Skeletal muscle tissue (tissue), 4 donors: ENCODE data around the gene DDX3X. TPM values are rescaled to one million over a fixed set of nuclear protein-coding genes. Genes with fewer than 3 reads are reported as not detected.
"Not testable (repeated sequence)": the region's sequence is repeated elsewhere in the genome, so short reads cannot be mapped to it uniquely, and the experiment has no call there.

Source experiments
- H3K27ac ChIP-seq: one replicate; pipeline ENCODE4 v1.7.0; 2013; ENCODE audit warnings: mild to moderate bottlenecking, low read depth, low read length, inconsistent platforms
- H3K27me3 ChIP-seq, 3 donors: one replicate each; pipeline ENCODE4 v1.7.0; 2013; ENCODE audit warnings: low read length in 3 of 3; ENCODE audit not compliant: control insufficient read depth in 3 of 3, insufficient read depth in 3 of 3
- H3K36me3 ChIP-seq, 3 donors: one replicate each; pipeline ENCODE4 v1.7.0; 2013; ENCODE audit warnings: low read length in 3 of 3; ENCODE audit not compliant: control insufficient read depth in 3 of 3, insufficient read depth in 3 of 3
- H3K4me1 ChIP-seq, 3 donors: one replicate each; pipeline ENCODE4 v1.7.0; 2013; ENCODE audit warnings: low read length in 3 of 3, mild to moderate bottlenecking in 3 of 3; ENCODE audit not compliant: control insufficient read depth in 3 of 3, insufficient read depth in 3 of 3
- H3K4me3 ChIP-seq, 3 donors: one replicate each; pipeline ENCODE4 v1.7.0; 2013; ENCODE audit warnings: low read length in 3 of 3
- H3K9ac ChIP-seq, 3 donors: one replicate each; pipeline ENCODE4 v1.7.0; 2013; ENCODE audit warnings: low read length in 3 of 3, mild to moderate bottlenecking in 3 of 3, moderate library complexity in 2 of 3, low read depth in 1 of 3
- H3K9me3 ChIP-seq, 3 donors: one replicate each; pipeline ENCODE4 v1.7.0; 2013; ENCODE audit warnings: low read length in 3 of 3; ENCODE audit not compliant: control insufficient read depth in 3 of 3
- total RNA-seq: library from RNA; depleted of rRNA; stranded (reverse); fragments of >200 nt; gene quantifications from one replicate; pipeline ENCODE4 v1.2.3, GENCODE V29; 2014
- donor health status: Osteomylitis.

The DDX3X gene
- total RNA-seq, 1 donor from 2014 or later: 124 TPM

DNA sequence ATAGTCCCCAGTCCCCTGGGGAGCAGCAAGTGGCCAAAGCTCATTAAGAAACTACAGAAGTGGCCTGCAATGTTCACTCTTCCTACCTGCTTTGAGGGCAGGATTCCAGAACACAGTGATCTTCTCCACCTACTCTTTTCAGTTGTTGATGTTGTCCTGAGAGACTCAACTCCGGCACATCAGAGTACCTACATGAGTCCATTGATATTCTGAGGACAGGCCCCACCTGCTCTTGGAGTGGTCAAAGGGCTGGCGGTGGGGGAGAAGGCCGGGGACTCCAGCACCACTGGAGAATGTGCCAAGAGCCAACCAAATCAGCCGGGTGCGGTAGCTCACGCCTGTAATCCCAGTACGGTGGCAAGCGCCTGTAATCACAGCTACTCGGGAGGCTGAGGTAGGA is 29.8 kb upstream of the DDX3X start:
- Histone ChIP-seq H3K4me3 (no peak overlapping the region), H3K36me3 (no peaks in the 10 kb centered on the region), H3K27ac (no peak overlapping the region), H3K9me3 (no peaks in the 10 kb centered on the region), H3K27me3 (no peaks in the 10 kb centered on the region), H3K4me1 (no peaks in the 10 kb centered on the region), H3K9ac (no peak overlapping the region)

DNA sequence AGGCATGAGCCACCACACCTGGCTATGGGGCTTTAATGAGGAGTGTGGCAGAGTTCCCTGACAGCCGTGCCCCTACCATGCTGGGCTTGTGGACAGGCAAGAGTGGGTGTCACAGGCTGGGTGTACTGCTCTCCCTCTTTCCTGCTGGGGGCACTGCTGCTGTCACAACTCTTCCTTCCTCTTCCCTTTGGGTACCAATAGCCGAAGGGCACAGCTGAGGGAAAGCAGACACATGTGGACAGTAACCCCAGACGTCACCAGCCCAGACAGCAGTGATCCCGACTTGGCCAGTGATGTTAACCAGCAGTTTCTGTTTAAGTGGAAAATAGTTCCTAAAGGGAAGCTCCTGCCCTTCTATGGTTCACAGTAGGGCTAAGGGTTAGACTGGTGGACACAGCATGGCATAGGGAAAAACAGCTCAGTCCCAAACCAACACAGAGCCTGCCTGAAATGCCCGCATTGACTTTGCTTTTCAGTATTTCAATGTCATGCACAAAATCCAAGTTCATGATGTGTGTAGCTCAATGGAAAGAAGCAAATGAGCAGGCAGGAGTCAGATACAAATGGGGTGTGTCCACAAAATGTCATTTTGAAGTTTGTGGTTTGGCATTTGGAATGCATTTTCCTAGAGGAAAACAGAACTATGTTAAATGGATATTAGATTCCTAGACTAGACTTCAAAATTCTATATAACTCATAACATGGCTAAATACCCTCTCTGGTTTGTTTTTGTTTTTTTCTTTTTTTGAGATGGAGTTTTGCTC is 24.9 kb upstream of the DDX3X start:
- H3K9ac ChIP-seq: no peak overlapping the region
- no peaks in the 10 kb centered on the region for H3K9me3 ChIP-seq
- H3K4me1 ChIP-seq: peaks cover 0 to 5% (median 0%) of the 10 kb centered on the region in 3 donors
- H3K4me3 ChIP-seq: no peak overlapping the region
- no peaks in the 10 kb centered on the region for H3K27me3 ChIP-seq
- H3K36me3 ChIP-seq: no peaks in the 10 kb centered on the region
- H3K27ac ChIP-seq: no peak overlapping the region

DNA sequence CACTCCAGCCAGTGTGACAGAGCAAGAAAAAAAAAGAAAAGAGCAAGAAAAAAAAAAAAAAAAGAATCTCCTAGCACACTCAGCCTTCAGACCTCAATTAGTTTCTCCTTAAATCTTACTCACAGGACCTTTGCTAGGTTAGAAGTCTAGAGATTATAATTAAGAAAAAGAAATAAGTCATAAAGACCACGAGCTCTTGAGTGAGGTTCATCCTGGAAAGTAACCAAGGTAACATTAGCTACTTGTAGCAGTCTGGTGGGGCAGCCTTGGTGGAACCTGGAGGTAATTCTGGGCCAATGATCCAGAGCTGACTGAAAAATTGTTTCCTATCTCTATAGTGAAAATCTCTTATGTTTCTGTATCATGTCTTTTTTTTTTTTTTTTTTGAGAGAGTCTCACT is 21.2 kb upstream of the DDX3X start:
- no peaks in the 10 kb centered on the region for H3K27me3 ChIP-seq
- H3K9ac ChIP-seq: no peak overlapping the region
- peaks cover 0 to 5% (median 0%) of the 10 kb centered on the region in 3 donors for H3K4me1 ChIP-seq
- no peak overlapping the region for H3K4me3 ChIP-seq
- no peaks in the 10 kb centered on the region for H3K36me3 ChIP-seq
- no peak overlapping the region for H3K27ac ChIP-seq
- no peaks in the 10 kb centered on the region for H3K9me3 ChIP-seq

DNA sequence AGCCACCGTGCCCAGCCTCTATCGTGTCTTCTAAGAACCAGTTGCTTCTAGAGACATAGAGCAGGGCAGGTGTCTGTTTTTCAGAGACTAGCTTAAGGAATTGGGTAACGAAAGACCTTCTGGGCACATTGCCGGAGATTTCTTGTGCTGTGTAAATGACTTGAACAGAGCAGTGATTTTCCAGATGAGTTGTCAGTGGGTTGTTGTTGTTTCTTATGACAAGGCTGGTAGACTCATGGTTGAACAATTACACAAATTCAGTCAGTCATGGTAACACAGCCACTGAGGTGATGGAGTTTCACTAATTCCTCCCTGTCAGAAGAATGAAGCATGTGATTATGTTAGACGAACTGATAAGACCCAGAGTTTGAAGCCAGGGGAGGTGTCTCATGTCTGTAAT is 20.5 kb upstream of the DDX3X start:
- no peaks in the 10 kb centered on the region for H3K36me3 ChIP-seq
- no peaks in the 10 kb centered on the region for H3K27me3 ChIP-seq
- no peaks in the 10 kb centered on the region for H3K9me3 ChIP-seq
- H3K9ac ChIP-seq: no peak overlapping the region
- peaks cover 0 to 5% (median 0%) of the 10 kb centered on the region in 3 donors for H3K4me1 ChIP-seq
- H3K27ac ChIP-seq: no peak overlapping the region
- H3K4me3 ChIP-seq: no peak overlapping the region

DNA sequence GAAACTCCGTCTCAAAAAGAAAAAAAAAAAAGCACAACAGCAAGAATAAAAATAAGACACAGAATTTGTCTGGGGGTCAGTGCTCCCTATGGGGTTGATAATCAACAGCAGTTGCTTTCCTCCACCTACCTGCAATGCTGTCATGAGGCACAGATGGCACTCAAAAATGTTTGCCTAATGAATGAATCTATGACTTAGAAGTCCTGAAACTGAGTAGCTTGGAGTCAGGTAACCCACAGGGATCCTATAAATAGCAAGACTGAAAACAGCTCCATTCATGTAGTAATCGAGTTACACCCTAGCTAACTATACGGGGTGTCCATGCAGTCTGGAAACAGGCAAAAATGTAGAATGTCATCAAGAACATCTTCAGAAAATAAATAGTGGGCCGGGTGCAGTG is 19.8 kb upstream of the DDX3X start:
- Histone ChIP-seq H3K27ac (no peak overlapping the region), H3K27me3 (no peaks in the 10 kb centered on the region)

DNA sequence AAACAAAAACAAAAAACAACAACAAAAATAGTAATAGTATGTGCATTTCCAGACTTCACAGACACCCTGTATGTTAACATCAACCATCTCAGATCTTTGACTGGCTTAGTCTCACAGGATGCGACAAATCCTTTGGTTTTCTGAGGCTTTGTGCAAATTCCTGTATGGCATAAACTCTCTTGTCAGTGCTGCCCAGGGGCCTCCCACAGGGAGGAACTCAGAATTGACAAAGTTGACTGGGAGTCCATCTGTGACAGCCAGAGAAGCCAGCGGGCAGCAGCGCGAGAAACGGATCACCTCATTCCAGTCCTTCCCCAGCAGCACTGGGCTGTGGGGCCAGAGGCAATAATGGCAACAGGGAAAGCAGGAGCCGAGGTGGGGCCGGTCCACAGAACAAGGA is 19.1 kb upstream of the DDX3X start:
- no peaks in the 10 kb centered on the region for H3K36me3 ChIP-seq
- peaks cover 0 to 5% (median 0%) of the 10 kb centered on the region in 3 donors for H3K4me1 ChIP-seq
- H3K9me3 ChIP-seq: no peaks in the 10 kb centered on the region
- H3K27ac ChIP-seq: no peak overlapping the region
- H3K9ac ChIP-seq: peak overlapping the region in 1 of 3 donors; percentile 23
- no peaks in the 10 kb centered on the region for H3K27me3 ChIP-seq
- no peak overlapping the region for H3K4me3 ChIP-seq

More for the DNA sequence above, 19.8 kb upstream of the DDX3X start:
- H3K9me3 ChIP-seq: no peaks in the 10 kb centered on the region
- H3K4me3 ChIP-seq: no peak overlapping the region
- no peaks in the 10 kb centered on the region for H3K36me3 ChIP-seq
- peaks cover 0 to 5% (median 0%) of the 10 kb centered on the region in 3 donors for H3K4me1 ChIP-seq
- no peak overlapping the region for H3K9ac ChIP-seq

DNA sequence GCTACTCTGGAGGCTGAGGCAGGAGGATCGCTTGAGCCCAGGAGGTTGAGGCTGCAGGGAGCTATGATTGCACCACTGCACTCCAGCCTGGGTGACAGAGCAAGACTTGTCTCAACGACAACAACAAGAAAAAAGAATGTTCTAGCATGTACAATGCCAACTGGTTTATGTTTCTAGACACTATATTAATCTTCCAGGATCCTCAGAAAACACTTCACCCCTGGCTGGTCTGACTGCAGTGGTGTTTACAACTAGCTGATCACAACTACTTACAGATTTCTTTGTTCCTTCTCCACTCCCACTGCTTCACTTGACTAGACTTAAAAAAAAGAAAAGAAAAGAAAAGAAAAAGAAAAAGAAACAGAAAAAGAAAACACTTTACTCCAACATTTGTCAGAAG is 17.7 kb upstream of the DDX3X start:
- H3K4me3 ChIP-seq, H3K36me3 ChIP-seq, H3K9ac ChIP-seq, H3K4me1 ChIP-seq, H3K27me3 ChIP-seq, H3K9me3 ChIP-seq, H3K27ac ChIP-seq: not testable (repeated sequence)

DNA sequence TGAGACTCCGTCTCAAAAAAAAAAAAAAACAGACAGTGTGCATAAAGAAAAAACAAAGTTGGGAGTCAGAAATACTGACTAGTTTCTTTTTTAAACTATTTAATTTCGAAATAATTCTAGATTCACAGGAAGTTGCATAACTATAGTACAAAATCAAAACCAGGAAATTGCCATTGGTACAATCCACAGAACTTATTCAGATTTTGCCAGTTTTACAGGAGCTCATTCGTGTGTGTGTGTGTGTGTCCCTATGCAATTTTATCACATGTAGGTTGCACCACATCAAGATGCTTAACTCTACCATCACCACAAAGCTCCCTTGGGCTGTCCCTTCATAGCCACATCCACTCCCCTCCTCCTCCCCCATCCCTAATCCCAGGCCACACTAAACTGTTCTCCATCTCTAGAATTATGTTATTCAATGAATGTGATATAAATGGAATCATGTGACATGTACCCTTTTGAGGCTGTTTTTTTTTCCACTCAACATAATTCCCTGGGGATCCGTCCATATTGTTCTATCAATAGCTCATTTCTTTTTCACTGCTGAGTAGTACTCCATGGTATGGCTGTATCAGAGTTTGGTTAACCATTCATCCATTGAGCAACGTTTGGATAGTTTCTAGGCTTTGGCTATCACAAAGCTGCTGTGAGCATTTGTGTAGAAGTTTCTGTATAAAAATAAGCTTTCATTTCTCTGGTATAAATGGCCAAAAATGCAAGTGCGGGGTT is 16.3 kb upstream of the DDX3X start:
- Histone ChIP-seq H3K9ac (no peak overlapping the region), H3K27ac (no peak overlapping the region), H3K4me3 (no peak overlapping the region), H3K4me1 (peaks cover 3 to 5% (median 3%) of the 10 kb centered on the region in 3 donors), H3K36me3 (no peaks in the 10 kb centered on the region), H3K9me3 (no peaks in the 10 kb centered on the region), H3K27me3 (no peaks in the 10 kb centered on the region)

DNA sequence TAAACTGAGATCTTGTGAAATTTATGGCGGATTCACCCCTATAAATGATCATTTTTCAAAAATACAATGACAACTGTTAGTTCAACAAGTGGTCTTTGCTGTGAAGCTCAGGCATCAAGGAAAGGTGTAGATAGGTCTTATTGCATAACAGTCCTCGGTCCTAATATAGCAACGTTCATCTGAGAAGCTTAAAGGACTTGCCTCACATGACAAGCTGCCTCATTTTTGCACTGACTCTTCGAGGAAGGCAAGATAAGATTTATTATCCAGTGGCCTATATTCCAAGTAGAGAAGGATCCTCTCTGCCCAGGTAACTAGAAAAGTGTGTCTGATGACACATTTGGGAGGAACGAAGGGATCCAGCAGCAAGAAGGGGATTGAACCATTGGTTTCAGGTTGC is 13.6 kb upstream of the DDX3X start:
- Histone ChIP-seq H3K4me1 (peaks cover 0 to 3% (median 3%) of the 10 kb centered on the region in 3 donors), H3K27me3 (no peaks in the 10 kb centered on the region), H3K9me3 (no peaks in the 10 kb centered on the region), H3K4me3 (no peak overlapping the region), H3K36me3 (no peaks in the 10 kb centered on the region), H3K27ac (no peak overlapping the region), H3K9ac (no peak overlapping the region)

DNA sequence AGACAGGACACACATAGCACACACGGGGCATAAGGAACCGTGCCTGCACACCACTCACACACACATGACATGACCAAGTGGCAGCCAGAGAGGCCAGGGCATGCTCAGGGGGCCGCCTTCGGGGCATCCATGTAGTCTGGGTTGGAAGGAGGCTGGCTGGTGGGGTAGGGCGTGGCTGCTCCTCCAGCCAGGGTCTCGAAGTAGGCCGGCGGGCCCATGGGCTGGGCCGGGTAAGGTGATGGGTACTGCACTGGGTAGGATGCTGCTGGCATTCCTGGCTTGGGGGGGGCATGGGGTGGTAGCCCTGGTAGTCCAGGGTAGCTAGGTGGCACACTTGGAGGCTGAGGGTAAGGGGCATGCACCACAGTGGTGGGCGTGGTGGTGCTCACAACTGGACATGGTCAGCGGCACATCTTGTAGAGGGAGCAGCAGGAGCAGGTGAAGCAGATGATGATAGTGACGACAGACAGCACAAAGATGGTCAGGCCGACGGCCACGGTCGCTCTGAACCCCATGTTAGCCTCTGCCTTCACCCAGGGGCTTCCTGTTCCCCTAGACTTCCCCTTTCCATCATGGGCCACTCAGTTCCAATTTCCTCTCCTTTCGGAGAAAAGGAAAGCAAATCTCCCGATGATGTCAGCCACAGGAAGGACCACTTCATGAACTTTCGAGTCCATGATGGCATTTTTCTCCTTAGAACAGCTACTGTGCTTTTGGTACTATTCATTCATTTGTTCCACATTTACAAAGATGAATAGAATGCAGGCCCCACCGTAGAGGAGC is 10.9 kb upstream of the DDX3X start:
- Histone ChIP-seq H3K4me1 (peaks cover 0 to 3% (median 3%) of the 10 kb centered on the region in 3 donors), H3K9ac (no peak overlapping the region), H3K27me3 (no peaks in the 10 kb centered on the region), H3K36me3 (no peaks in the 10 kb centered on the region), H3K9me3 (no peaks in the 10 kb centered on the region), H3K27ac (no peak overlapping the region), H3K4me3 (no peak overlapping the region)
